ENCODE data around the gene HIBADH.

HIBADH gene

DNA sequence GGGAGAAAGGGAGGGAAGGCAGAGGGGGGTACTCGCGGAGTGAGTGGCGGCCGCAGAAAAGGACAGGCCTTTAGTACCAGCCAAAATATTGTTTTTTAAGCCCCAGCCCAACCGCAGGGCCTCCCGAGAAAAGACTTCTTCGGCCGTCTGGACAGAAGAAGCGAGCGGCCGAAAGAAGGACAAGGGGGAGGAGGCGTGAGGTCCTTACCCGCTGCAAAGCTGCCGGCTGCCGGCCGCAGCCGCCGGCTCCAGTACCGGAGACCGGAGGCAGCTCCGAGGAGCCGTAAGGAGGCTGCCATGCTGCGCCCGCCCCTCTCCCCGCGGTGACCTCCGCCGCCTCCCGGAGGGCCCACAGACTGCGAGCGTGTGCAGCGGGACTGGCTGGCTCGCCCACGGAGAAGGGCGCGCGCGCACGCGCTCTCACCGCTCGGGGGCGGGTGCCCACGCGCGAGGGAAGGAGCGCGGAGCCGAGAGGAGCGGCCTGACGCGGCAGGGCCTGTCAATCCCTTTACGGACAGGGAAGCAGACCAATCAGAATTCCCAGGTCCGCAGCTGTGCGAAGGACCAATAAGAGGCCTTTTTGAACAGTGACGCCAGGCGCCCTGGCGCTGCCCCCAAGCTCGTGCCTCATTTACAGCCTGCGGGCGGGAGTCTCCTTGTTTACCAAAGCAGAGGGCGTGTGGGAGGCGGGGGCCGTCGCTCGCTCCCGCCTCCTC lies at the start of gene HIBADH:
TSS of gene HIBADH (minus strand) at position 394 of the 716 bp plus-strand sequence. CDS start at position 299, 95 bp downstream.
- peak; percentile 99 for DNase-seq (ENCODE audit: low read depth)

DNA sequence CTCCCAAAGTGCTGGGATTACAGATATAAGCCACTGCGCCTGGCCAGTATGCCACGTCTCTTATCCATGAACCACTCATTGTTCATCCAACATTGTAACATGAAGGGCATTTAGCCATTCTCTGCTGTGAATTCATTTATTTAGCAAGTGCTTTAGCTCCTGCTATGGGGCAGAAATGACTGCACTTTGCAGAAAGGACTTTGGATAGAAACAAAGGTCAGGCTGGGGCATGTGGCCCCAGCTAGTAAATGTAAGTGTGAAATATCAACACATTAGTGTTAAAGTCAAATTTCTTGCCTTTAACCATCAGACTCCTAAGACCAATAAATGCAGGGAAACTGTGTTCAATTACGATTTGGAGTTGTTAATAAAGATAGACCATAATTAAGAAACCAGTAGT lies 49.5 kb upstream of the HIBADH start:
- no peak for DNase-seq (ENCODE audit: low read depth)

DNA sequence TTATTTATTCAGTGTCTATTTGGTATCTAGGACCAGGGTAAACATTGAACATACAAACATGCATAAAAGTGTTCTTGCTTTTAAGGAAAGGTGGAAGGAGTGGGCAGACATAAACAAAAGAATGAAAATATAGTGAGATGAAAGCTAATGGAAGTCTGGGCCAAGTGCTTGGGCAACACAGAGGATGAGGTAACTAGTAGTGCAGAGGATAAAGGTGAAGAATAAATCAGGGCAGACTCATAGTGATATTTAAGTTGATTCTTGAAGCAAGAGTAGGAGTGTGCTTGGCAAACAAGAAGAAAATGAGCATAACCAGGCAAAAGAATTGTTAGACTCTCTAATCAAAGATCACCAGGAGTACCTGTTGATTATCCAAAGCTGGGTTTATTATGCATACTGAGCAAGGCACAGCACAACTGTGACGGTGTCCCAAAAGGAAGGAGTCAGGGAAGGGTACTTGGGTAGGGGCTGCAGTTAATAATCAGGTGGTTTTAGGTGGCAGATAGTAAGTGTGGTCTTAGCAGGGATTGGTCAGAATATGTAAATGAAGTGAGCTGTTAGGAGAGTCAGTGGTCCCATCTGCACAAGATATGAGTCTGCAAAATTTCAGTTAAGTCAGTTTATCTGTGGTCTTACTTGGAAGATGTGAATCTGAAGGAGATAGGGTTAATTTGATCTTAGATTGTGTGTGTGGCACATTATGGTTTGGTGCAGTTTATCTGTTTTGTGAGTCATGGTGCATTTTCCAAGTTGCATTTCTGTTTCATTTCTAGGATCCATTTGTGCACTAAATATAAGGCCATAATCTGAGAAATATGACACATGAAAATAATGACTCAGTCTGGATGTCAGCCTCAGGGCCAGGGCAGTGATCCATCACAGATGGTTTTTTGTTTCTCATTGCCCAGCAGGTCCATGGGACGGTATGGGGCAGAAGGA lies 46.7 kb upstream of the HIBADH start:
- peak; percentile 82 for DNase-seq (ENCODE audit: low read depth)

DNA sequence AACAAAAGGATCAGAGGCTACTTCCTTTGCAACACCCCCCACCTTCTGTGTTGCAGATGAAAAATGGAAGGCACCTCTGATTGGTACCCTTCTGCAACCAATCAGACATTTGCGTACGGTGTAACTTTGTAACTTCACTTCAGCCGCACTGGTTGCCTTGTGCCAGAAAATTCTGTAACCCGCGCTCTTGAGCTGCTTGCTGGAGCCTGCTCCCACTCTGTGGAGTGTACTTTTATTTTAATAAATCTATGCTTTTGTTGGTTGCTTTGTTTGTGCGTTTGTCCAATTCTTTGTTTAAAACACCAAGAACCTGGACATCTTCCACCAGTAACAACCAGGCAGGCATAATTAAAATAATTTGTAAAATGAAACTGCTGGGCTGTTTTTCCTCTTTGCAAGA lies 45.8 kb upstream of the HIBADH start:
- no peak for DNase-seq (ENCODE audit: low read depth)

DNA sequence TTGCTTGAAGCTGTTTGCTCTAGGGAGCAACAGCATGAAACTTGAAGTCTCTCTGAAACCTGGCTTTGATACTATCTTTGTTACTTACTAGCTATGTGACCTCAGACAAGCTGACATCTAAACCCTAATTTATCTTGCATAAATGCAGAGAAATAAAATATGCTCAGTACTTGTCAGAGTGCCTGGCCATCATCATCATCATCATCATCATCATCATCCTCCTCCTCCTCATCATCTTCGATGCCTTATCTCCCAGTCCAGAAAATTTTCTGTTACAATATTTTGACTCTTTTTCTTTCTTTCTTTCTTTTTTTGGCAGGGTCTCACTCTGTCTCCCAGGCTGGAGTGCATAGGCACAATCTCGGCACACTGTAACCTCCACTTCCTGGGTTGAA lies 42.5 kb upstream of the HIBADH start:
- no peak for DNase-seq (ENCODE audit: low read depth)

DNA sequence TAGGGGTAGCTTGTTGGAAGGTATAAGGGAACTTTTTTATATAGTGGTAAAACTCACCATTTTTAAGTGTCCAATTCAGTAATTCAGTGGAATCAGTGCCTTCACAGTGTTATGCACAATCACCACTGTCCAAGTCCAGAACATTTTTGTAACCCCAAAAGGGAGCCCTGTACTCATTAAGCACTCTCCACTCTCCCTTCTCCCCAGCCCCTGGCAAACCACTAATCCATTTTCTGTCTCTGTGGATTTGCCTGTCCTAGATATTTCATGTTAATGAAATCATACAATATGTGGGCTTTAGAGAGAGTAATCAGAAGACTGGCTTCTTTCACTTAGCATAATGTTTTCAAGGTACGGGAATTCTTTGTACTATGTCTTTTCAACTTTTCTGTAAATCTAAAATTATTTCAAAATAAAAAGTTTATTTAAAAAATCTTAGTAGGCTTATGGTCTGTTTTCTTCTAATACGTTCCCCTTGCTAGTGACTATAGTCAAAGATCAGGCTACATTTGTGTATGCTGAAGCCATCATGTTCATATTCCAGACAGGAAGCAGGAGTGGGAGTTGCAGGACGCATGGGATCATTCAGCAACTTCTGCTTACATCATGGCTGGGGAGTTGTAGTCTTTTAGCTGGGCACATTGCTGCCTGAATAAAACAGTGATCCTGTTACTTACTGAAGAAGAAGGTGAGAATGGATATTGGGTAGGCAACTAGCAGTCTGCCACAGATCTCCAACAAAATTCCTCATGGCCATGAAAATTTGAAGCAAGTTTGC lies 41.9 kb upstream of the HIBADH start:
- no peak for DNase-seq (ENCODE audit: low read depth)

DNA sequence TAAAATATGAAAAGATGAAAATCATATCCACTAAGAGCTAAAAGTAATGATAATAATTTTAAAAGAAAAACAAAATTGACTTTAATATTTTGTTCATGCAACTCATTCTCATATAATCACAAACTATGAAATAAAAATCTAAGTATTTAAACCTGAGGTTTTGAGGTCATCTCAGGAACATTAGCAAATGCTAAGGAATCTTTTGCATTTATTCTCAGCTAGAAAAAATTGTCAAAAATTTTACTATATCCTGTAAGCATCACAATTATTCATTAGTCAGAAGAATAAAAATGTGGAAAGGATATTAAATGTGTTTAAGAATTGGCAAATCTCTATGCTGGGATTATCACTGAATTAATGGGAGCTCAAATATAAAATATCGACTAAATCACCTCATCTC lies 40.5 kb upstream of the HIBADH start:
- no peak for DNase-seq (ENCODE audit: low read depth)

DNA sequence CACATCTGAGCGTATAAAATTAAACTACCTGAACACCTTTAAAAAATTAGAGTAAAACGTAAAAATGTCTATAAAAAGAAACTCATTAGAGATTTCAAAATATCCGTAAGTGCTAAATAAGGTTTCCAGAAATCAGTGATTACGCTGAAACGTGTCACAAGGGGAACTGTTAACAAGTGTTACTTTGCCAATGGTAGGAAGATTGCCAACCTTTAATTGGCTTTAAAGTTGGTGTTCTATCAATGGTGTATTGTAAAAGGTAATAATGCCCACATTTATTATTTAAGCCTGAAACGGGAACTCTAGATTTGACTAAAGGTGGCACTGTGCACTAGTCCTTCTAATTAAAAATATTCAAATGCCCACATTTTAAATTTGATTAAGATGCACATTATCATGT lies 37.8 kb upstream of the HIBADH start:
- no peak for DNase-seq (ENCODE audit: low read depth)

DNA sequence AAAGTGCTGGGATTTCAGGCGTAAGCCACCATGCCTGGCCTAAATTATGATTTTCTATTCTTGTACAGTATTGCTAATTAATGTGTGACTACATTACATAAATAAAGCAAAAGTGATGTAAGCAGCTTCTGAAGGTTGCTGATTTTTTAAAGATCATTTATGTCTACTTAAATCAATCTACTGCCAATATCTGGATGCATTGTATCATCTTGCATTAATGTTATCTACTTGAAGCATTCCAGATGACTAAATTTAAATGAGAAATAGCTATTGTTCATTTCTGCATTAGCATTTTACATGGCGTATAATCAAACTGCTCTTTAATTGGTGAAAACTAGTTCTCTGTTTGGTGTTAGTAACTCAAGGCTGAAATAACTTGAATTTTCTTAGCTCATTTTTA lies 37.1 kb upstream of the HIBADH start:
- no peak for DNase-seq (ENCODE audit: low read depth)

DNA sequence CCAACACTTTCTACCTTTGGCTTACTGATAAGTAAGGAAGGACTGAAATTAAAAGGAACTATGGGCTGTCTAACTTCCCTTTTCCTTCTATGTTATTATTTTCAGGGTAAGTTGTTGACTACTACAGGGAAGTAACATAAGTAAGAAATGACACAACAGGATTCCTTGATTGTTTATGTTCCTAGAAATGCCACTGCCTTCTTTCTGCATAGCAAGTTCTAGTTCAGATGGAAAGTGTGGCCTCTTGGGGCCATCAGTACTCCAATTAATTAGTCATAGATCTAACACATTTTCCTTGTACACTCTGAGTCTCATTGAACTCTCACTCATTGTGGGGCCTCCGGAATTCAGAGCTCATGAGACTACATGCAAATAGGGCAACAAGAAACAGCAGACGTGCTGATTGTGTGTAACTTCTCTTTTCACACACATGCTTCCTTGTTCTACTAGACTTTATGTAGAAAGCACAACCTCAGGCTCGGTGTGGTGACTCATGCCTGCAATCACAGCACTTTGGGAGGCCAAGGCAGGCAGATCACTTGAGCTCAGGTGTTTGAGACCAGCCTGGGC lies 35.3 kb upstream of the HIBADH start:
- no peak for DNase-seq (ENCODE audit: low read depth)

DNA sequence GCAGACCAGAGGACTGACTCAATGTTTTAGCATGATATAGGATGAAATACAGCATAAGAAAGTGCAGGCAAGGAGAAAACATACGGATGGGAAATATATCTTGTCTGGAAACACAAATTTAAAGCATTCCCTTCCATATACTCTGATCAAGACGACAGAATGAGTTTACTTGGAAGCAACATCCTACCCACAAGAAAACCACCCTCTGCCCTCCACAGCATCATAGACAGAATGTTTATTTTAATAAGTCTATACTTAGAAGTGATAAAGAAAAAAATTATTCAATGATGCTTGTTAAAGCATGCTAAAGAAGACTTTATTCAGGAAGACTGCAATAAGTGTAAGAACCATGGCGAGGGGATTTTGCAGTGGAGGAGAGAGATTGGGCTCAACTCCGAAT lies 32.4 kb upstream of the HIBADH start:
- no peak for DNase-seq (ENCODE audit: low read depth)

DNA sequence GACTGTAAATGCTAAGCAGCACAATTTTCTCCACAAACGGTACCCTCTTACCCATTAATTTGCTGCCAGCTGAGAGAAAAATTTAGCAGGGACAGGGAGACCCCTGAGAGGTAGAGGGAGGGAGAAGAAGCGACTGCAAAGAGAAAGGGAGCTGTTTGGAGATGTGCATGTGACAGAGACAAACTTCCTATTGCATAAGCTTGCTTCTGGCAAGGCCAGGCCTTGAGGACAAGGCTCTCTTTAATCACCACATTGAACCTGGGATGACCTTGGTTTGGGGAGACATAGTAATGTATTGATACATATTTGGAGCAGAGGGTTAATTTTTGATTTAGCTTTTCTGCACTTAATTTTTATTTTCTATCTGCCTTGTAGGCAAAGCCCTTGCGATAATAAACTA lies 31.1 kb upstream of the HIBADH start:
- no peak for DNase-seq (ENCODE audit: low read depth)

DNA sequence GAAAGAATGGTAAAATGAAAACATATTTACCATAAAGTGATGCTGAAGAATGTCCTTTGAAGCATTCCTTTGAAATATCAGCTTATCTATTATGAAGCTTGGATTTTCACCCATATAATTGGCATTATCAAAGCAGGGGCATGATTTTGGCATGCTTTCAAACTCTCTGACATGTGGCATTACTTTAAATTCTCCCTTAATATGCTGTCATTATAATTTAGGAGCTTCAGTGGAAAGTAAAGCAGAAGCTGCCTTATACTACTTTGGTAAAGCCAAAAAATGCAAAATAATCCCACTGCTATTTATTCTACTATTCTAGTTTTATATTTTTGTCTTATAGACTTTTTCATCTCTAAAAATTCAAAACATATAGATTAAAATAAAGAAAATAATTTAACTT lies 28.0 kb upstream of the HIBADH start:
- no peak for DNase-seq (ENCODE audit: low read depth)

DNA sequence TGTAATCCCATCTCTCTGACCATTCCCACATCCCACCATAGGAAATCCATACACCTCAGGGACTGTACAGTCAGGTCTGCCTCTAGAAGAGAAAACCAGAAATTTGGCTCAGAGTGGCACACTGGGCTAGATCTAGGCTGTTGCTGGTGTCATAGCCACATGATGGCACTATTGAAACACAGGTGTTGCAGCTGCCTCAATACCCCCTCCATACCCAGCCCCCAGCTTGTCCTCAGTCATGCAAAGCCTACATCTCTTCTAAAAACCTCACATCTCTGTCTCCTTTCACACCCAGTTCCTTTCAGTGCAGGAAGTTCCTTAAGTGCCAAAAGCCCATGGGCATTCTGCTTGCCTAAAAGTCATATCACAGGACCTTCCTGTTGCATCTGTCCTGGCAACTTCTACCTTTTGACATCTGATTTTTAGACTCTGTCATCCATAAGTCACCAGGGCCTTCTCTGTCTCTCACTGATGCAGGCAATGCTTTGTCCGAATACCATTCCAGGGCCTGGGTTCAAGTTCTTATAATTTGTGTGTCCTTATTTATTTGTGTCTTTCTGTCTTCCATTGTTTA lies 27.0 kb upstream of the HIBADH start:
- DNase-seq (ENCODE audit: low read depth): no peak

DNA sequence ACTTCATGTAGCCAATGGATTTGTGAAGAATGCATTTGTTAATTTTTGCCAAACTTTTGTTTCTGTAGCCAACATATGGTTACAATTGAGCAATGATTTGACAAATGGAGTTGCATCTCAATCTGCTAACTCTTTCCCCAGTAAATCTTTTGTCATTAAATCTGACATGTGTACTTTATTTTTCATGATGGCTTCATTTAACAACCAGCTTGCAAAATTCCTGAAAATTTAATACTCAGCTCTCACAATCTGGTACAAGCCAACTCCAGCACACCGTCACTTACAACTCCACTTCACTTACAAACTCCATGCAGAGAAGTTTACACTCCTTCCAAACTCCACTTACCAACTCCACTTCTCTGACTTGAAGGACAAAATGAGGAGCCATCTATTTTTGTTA lies 26.5 kb upstream of the HIBADH start:
- DNase-seq (ENCODE audit: low read depth): no peak

DNA sequence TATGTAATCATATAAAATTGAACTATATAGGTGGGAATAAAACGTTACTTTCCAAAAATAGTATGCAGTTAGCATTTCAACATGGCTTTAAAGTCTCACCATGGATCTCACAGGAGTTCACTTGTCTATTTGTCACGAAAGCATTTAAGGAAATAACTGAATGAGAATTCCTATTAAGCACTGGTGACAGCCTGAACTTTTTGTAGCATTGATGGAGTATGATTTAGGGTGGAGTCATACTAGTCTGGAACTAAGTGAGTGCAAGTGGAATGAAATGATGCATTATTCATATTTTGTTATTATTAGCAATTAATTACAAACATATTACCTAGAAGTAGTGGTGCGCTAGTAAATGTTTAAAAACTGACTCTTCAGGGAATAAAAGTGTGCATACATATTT lies 26.0 kb upstream of the HIBADH start:
- DNase-seq (ENCODE audit: low read depth): no peak

DNA sequence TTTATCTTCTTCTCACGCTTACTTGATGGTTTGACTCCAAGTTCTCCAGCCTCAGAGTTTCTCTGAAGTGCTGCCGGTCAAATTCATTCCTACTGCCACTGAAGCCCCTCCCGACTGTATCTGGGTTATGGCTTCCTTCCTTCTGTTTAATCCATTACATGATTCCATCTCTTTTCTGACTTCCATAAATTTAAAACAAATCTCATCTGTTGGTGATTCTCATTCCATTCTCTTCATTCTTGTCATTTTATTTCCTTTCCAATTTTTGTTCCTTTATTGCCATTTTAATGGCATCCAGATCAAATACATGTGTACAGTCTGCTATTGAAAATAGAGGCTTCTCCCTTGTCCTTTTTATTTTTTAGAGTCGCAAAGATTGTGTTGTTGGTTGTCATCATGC lies 25.4 kb upstream of the HIBADH start:
- no peak for DNase-seq (ENCODE audit: low read depth)

DNA sequence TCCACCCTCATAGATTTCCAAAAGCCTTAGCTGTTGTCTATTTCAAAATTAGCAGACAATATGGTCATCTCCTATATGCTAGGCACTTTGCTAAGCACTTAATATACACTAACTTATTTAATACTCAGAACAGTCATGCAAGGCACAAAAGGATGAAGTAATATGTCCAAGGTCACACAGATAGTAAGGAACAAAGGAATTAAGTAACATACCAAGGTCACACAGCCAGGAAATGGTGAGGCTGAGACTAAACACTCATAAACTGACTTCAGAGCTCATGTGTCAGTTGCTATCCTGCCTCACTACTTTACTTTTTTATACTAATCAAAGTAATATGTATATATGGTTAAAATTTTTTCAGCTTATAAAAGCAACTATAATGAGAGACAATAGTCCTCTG lies 23.6 kb upstream of the HIBADH start:
- no peak for DNase-seq (ENCODE audit: low read depth)

DNA sequence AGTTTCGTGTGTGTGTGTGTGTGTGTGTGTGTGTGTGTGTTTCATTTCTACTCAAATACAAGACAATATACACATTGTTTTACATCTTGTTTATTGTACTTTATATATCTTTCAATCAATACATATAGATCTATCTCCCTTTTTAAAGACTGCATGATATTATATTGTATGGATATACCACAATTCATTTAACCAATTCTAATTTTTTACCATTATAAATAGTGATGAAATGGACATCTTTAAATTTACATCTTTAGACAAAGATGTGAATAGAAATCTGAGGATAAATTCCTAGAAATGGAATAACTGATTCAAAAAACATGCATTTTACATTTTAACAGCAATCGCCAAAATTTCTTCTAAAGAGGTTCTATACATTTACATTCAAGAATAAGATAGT lies 23.2 kb upstream of the HIBADH start:
- DNase-seq (ENCODE audit: low read depth): no peak

DNA sequence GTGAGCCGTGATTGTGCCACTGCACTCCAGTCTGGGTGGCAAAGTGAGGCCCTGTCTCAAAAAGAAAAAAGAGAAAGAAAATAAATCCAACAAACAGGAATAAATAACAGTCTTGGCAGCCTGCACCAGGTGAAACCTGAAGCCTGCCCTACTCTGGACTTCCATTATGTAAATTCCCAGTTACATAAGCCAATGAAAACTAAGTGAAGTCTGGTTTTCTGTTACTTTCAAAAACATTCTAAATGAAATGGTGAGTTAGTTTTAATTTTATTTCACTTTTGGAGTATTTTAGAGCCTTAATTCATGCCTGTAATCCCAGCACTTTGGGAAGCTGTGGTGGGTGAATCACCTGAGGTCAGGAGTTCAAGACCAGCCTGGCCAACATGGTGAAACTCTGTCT lies 22.5 kb upstream of the HIBADH start:
- no peak for DNase-seq (ENCODE audit: low read depth)

DNA sequence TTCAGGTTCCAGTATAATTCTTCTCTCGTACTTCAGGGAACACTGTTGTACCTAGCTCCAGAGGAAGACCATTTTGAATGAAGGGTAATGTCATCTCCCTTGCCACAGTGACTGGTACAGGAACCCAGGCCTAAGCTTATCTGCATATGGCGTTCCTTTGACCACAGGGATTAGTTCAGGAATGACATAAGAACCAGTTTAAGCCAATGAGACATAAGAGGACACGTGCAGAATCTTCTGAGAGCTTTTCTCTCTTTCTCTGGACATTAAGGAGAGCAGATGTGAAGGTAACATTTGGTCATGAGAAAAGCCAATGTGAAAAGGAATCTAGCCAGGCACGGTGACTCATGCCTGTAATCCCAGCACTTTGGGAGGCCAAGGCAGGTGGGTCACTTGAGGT lies 21.8 kb upstream of the HIBADH start:
- no peak for DNase-seq (ENCODE audit: low read depth)

DNA sequence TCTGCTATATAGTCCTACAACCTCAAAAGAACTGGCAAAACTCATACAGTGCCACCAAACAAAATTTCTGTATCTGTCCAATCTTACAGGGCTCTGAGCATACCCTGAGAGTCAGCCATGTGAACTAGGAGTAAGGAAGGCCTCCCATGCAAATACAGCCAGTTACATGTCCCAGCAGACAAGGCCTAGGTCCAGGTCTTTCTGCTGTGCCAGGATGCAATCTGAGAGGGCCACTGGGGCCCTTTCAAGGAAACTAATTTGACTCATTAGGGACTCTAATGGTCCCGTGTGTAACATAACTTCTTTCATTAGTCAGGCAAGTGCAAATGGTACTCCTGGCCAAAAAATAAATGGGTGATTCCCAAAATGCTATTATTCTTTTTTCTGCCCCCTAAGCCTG lies 17.9 kb upstream of the HIBADH start:
- DNase-seq (ENCODE audit: low read depth): no peak

All from HS-5 (cell line).